PC-9 (cell line): ENCODE results near the gene SRBD1. TPM values are rescaled to one million over a fixed set of nuclear protein-coding genes. Genes with fewer than 3 reads are reported as not detected.

Experiments used
- BruUV-seq: library from RNA; stranded (reverse); fragments of 400-500 nt; replicated peaks from 2 replicates; lab custom pipeline; 2021; lab: Mats Ljungman, UMichigan
- CTCF ChIA-PET: fragments of 300-600 bp; sonication (Branson Sonifier 250); formaldehyde crosslinking; loops from one replicate; lab custom pipeline; 2022; ENCODE audit warnings: antibody characterized with exemption; lab: Charles Lee
- POLR2A ChIA-PET: fragments of 300-600 bp; sonication (Branson Sonifier 250); formaldehyde crosslinking; loops from one replicate; lab custom pipeline; 2022; ENCODE audit warnings: antibody characterized with exemption; ENCODE audit not compliant: unreplicated experiment; lab: Charles Lee
- DNase-seq, 2 experiments: peaks; one replicate each; pipeline versions ENCODE4 v3.0.0 to v3.0.0-alpha.2; 2015 to 2022; ENCODE audit warnings: mixed read lengths in 1 of 2
- H2AFZ ChIP-seq: fragments of 200-600 bp; sonication (generic); 2 replicates; pipeline ENCODE4 v1.8.1; 2017; ENCODE audit warnings: antibody characterized with exemption
- H3F3A ChIP-seq: fragments of 200-600 bp; sonication (generic); 2 replicates; pipeline ENCODE4 v1.8.1; 2017; ENCODE audit warnings: antibody characterized with exemption, mild to moderate bottlenecking, low read depth; ENCODE audit not compliant: insufficient read depth
- H3K27ac ChIP-seq: fragments of 200-600 bp; sonication (generic); 2 replicates; pipeline ENCODE4 v1.6.1; 2016; ENCODE audit warnings: mixed run types
- H3K27me3 ChIP-seq: fragments of 200-600 bp; sonication (generic); 2 replicates; pipeline ENCODE4 v1.6.1; 2016; ENCODE audit warnings: low read depth, mixed run types; ENCODE audit not compliant: insufficient read depth
- H3K36me3 ChIP-seq: fragments of 200-600 bp; sonication (generic); 2 replicates; pipeline ENCODE4 v1.6.1; 2016; ENCODE audit warnings: low read depth, mixed run types
- H3K4me1 ChIP-seq: fragments of 200-600 bp; sonication (generic); replicated peaks from 2 replicates; pipeline ENCODE4 v1.6.1; 2016; ENCODE audit warnings: mixed run types; ENCODE audit not compliant: insufficient read depth
- H3K4me2 ChIP-seq: fragments of 200-600 bp; sonication (generic); 2 replicates; pipeline ENCODE4 v1.6.1; 2017; ENCODE audit warnings: mixed run types
- H3K4me3 ChIP-seq: fragments of 200-600 bp; sonication (generic); 2 replicates; pipeline ENCODE4 v1.6.1; 2016; ENCODE audit warnings: mixed run types
- H3K79me2 ChIP-seq: fragments of 200-600 bp; sonication (generic); 2 replicates; pipeline ENCODE4 v1.6.1; 2017; ENCODE audit warnings: low read depth, mixed run types
- H3K9me2 ChIP-seq: fragments of 200-600 bp; sonication (generic); 2 replicates; pipeline ENCODE4 v1.8.1; 2017; ENCODE audit warnings: mild to moderate bottlenecking; ENCODE audit not compliant: insufficient read depth
- H3K9me3 ChIP-seq: fragments of 200-600 bp; sonication (generic); 2 replicates; pipeline ENCODE4 v1.8.1; 2016; ENCODE audit warnings: low read depth; ENCODE audit not compliant: insufficient read depth
- H4K20me1 ChIP-seq: fragments of 200-600 bp; sonication (generic); 2 replicates; pipeline ENCODE4 v1.8.1; 2017; ENCODE audit not compliant: insufficient read depth
- EZH2 ChIP-seq: fragments of 200-600 bp; sonication (generic); IDR thresholded peaks from 2 replicates; pipeline ENCODE4 v1.8.0; 2017; ENCODE audit warnings: antibody characterized with exemption, low read depth
- intact Hi-C: fragments of 100-400 bp; cut with micrococcal nuclease; formaldehyde crosslinking; loops from one replicate; pipeline ENCODE4 v1.10.0; 2022; ENCODE audit not compliant: unreplicated experiment
- total RNA-seq: library from RNA; stranded (reverse); gene quantifications from 2 replicates; pipeline ENCODE4 v1.2.3, GENCODE V29; 2021
- TF ChIP-seq, protein P1 (sequence below): fragments of 200-600 bp; sonication (generic); conservative IDR thresholded peaks from 2 replicates; pipeline ENCODE4 v1.6.1; 2017; ENCODE audit warnings: mixed run types, antibody characterized with exemption, mild to moderate bottlenecking, moderate library complexity

SRBD1 gene
- total RNA-seq, 1 experiment from 2014 or later = 17.8 TPM

DNA sequence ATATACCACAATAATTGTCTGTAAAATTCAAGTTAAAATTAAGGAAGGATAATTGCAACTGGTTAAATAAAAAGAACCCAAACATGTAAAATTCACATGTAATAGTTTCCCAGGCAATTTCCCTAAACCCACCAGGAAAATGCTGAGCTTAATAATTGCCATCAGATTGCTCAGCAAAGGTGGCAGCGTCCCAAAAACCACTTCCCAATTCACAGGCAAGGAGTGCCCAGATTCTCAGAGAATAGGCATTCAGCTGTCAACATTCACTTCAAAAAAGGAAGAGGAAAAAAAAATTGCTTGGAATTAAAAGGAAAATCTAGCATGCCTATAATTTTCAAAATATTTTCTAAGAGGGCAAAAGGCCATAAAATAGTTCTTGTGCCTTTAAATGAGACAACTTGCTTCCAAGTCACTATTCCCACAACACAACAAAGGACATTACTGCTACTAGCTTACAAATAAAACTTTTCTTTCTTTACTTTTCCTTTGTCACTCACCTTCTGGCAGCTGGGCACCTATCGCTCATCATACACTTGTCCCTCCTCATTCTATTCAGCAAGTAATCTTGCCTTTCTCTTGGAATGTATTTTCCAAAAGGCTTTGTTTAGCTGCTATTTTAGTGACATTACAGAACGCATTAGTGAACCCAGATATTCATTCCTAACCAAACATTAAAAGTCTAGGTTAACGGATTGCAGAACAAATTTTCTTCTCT, 15.2 kb downstream of the SRBD1 start:
- no peak for TF ChIP-seq EZH2
- TF ChIP-seq, protein P1, sequence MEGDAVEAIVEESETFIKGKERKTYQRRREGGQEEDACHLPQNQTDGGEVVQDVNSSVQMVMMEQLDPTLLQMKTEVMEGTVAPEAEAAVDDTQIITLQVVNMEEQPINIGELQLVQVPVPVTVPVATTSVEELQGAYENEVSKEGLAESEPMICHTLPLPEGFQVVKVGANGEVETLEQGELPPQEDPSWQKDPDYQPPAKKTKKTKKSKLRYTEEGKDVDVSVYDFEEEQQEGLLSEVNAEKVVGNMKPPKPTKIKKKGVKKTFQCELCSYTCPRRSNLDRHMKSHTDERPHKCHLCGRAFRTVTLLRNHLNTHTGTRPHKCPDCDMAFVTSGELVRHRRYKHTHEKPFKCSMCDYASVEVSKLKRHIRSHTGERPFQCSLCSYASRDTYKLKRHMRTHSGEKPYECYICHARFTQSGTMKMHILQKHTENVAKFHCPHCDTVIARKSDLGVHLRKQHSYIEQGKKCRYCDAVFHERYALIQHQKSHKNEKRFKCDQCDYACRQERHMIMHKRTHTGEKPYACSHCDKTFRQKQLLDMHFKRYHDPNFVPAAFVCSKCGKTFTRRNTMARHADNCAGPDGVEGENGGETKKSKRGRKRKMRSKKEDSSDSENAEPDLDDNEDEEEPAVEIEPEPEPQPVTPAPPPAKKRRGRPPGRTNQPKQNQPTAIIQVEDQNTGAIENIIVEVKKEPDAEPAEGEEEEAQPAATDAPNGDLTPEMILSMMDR = no peak
- Histone ChIP-seq H3K27ac (no peak overlapping the region), H3K4me2 (no peak overlapping the region), H3K79me2 (no peaks in the 10 kb centered on the region), H3K9me3 (no peaks in the 10 kb centered on the region), H3K27me3 (no peaks in the 10 kb centered on the region), H2AFZ (no peak overlapping the region), H3F3A (no peaks in the 10 kb centered on the region), H3K9me2 (no peaks in the 10 kb centered on the region), H3K4me3 (no peak overlapping the region), H3K4me1 (peaks cover 8% of the 10 kb centered on the region), H4K20me1 (peaks cover 7% of the 10 kb centered on the region), H3K36me3 (peaks cover 36% of the 10 kb centered on the region)
- ChIA-PET POLR2A (no interaction called here), CTCF (no interaction called here)
- DNase-seq = no peak
- intact Hi-C loops = no loop called here
- BruUV-seq = no TSS peak

DNA sequence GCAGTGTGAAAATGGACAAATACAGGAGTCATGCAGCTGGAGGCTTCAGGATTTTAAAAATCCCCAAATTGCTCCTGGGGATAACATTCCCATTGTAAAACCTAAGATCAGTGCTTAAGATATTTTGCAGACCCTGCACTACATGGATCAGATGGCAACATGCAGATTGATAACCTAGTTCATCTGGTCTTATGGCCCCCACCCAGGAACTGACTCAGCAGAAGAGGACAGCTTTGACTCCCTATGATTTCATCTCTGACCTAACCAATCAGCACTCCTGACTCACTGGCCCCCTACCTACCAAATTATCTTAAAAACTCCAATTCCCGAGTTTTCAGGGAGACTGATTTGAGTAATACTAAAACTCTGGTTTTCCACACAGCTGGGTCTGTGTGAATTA, 20.0 kb downstream of the SRBD1 start:
- H4K20me1 ChIP-seq = peaks cover 11% of the 10 kb centered on the region
- intact Hi-C loops = no loop called here
- H3K9me2 ChIP-seq = no peaks in the 10 kb centered on the region
- no peak overlapping the region for H3K27ac ChIP-seq
- H3K79me2 ChIP-seq = 0 out of 2 replicates have a peak, but pooled peaks cover 2% of the 10 kb centered on the region
- 0 out of 2 replicates have a peak, but pooled peaks cover 19% of the 10 kb centered on the region for H3K36me3 ChIP-seq
- no peaks in the 10 kb centered on the region for H3K9me3 ChIP-seq
- ChIA-PET CTCF (no interaction called here), POLR2A (interaction anchor here (0.6 kb wide), 1 partner anchor 1422 kb away, joined by 4 read pairs; no protein-coding TSS in a partner anchor)
- peaks cover 22% of the 10 kb centered on the region for H3F3A ChIP-seq
- H3K27me3 ChIP-seq = no peaks in the 10 kb centered on the region
- H3K4me3 ChIP-seq = no peak overlapping the region
- peaks cover 9% of the 10 kb centered on the region for H3K4me1 ChIP-seq
- no TSS peak for BruUV-seq
- H2AFZ ChIP-seq = no peak overlapping the region
- no peak for DNase-seq
- no peak overlapping the region for H3K4me2 ChIP-seq
- TF ChIP-seq, protein P1 = no peak
- TF ChIP-seq EZH2 = no peak

DNA sequence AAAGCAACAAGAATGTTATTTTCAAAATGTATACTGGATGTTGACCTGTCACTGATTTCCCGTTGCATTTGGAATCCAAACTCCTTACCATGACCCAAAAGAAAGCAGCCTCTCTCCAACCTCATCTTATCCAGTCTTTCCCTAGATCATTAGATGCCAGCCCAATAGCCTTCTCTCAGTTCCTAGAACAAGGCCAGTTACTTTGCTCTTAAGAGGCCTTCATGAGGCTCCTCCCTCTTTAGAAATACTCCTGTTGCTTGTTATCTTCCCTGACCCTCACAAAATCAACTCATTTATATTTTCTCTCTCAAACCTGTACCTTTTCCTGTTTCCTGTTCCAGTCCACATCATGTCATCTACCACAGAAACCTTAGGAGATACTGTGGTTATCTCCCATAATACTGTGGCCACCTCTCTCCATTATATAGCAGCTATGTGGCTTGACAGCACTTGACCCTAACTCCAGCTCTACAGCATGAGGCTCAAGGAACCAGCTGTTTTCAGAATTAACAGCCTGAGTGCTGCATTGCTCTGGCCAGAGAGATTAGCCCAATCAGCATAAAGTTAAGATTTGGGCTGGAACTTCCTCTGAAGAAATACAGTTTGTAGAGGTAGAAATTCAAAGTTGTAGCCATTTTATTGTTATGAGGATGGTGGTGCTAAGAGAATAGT, 22.8 kb downstream of the SRBD1 start:
- no peaks in the 10 kb centered on the region; the same call in 1 of the 2 replicates for H3K9me3 ChIP-seq
- intact Hi-C loops = no loop called here
- no peak overlapping the region for H3K4me3 ChIP-seq
- H4K20me1 ChIP-seq = peaks cover 10% of the 10 kb centered on the region
- TF ChIP-seq EZH2 = no peak
- TF ChIP-seq, protein P1 = no peak
- H3K4me1 ChIP-seq = peaks cover 9% of the 10 kb centered on the region
- BruUV-seq = no TSS peak
- POLR2A ChIA-PET = no interaction called here
- H3K4me2 ChIP-seq = no peak overlapping the region
- CTCF ChIA-PET = no interaction called here
- no peaks in the 10 kb centered on the region for H3K27me3 ChIP-seq
- 0 out of 2 replicates have a peak, but pooled peaks cover 8% of the 10 kb centered on the region for H3K79me2 ChIP-seq
- H2AFZ ChIP-seq = no peak overlapping the region
- peaks cover 8% of the 10 kb centered on the region; the same call in 1 of the 2 replicates for H3K36me3 ChIP-seq
- no peak for DNase-seq
- no peaks in the 10 kb centered on the region for H3K9me2 ChIP-seq
- H3F3A ChIP-seq = peaks cover 23% of the 10 kb centered on the region
- H3K27ac ChIP-seq = no peak overlapping the region
